ENCODE data around the gene MT1H.
"Not testable (repeated sequence)": the region's sequence is repeated elsewhere in the genome, so short reads cannot be mapped to it uniquely, and the experiment has no call there.

Gene MT1H

DNA sequence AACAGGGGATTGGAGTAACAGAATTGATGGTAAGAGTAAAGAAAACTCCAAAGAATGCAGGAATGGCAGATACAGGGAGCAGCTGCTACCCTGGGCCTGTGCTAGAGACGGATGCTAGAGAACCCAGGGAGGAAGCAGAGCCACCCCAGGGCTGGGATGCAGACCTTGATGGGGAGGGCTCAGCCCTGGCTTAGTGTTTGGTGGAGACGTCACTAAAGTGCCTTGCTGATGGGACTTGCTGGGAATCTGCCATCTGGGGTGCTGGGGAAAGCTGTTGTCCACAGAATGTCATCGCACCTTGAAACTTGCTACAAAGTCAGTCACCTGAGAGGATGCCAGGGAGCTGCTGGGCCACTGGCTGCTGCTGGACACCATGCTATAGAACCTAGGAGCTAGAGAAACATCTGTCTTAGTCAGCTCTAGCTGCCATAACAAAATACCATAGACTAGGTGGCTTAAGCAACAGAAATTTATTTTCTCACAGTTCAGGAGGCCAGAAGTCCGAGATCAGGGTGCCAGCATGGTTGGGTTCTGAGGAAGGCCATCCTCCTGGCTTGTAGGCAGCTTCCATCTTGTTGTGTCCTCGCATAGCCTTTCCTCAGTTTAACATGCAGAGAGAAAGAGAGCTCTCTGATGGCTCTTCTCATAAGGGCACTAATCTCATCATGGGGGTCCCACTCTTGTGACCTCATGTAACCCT lies 28.0 kb downstream of the MT1H start:
- Mint-ChIP-seq H3K9me3 (peaks cover 2% of the 10 kb centered on the region), H3K4me3 (no peak overlapping the region), H3K4me1 (no peaks in the 10 kb centered on the region), H3K27me3 (no peaks in the 10 kb centered on the region), H3K27ac (no peak overlapping the region), H3K36me3 (peaks cover 2% of the 10 kb centered on the region)
- no peak for ATAC-seq (ENCODE audit: low read depth)
- no peak for DNase-seq (ENCODE audit: low spot score in 2 of 2)

DNA sequence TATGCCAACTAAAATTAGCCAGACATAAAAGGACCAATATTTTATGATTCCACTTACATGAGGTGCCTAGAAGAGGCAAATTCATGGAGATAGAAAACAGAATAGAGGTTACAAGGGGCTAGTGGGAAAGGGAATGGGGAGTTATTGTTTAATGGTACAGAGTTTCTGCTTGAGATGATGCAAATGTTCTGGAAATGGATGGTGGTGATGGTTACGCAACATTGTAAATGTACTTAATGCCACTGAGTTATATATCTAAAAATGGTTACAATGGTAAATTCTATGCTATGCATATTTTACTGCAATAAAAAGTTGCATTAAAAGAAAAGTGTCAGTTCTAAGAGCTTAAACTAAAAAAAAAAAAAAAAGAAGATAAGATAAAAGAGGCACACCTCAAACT lies 30.6 kb downstream of the MT1H start:
- Mint-ChIP-seq H3K27me3 (no peaks in the 10 kb centered on the region), H3K4me1 (no peaks in the 10 kb centered on the region), H3K36me3 (peaks cover 2% of the 10 kb centered on the region), H3K27ac (no peak overlapping the region), H3K4me3 (no peak overlapping the region), H3K9me3 (peaks cover 2% of the 10 kb centered on the region)
- no peak for ATAC-seq (ENCODE audit: low read depth)
- DNase-seq (ENCODE audit: low spot score in 2 of 2) = no peak

DNA sequence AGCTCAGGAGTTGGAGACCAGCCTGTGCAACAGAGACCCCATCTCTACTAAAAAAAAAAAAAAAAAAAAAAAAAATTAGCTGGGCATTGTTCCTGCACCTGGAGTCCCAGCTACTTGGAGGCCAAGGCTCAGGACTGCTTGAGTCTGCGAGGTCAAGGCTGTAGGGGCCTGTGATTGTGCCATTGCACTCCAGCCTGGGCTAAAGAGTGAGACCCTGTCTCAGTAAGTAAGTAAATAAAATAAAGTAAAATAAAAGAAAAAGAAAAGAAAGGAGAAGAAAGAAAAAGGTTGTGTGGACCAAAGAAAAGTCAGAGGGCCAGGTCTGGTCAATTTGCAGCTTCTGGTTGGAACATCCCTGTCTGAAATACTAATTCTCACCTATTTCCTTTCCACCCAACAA lies 31.0 kb downstream of the MT1H start:
- H3K9me3 Mint-ChIP-seq = peaks cover 2% of the 10 kb centered on the region
- peaks cover 2% of the 10 kb centered on the region for H3K36me3 Mint-ChIP-seq
- no peak overlapping the region for H3K27ac Mint-ChIP-seq
- no peaks in the 10 kb centered on the region for H3K4me1 Mint-ChIP-seq
- no peak overlapping the region for H3K4me3 Mint-ChIP-seq
- ATAC-seq (ENCODE audit: low read depth) = no peak
- no peaks in the 10 kb centered on the region for H3K27me3 Mint-ChIP-seq
- DNase-seq (ENCODE audit: low spot score in 2 of 2) = no peak

DNA sequence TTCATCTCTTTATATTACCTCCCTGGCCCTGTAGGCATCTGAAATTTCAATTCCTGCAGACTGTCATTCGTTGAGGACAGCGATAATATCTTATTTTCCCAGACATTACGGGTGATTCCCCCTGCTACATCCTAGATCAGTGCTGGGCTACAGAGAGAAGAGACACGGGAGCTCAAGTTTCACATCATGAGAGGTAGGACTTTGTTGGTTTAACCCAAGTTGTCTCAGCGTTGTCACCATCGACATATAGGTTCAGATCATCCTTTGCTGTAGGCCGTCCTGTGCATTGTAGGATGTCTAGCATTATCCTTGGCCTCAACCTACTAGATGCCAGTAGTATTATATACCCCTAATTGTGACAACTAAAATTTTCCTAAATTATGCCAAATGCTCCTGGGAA lies 31.9 kb downstream of the MT1H start:
- H3K4me1 Mint-ChIP-seq = no peaks in the 10 kb centered on the region
- no peak overlapping the region for H3K27ac Mint-ChIP-seq
- peaks cover 2% of the 10 kb centered on the region for H3K9me3 Mint-ChIP-seq
- H3K36me3 Mint-ChIP-seq = peaks cover 2% of the 10 kb centered on the region
- no peak for DNase-seq (ENCODE audit: low spot score in 2 of 2)
- ATAC-seq (ENCODE audit: low read depth) = no peak
- no peaks in the 10 kb centered on the region for H3K27me3 Mint-ChIP-seq
- no peak overlapping the region for H3K4me3 Mint-ChIP-seq

GRCh38 chr16:56702836-56703235 lies 33.2 kb downstream of the MT1H start:
- no peaks in the 10 kb centered on the region for H3K27me3 Mint-ChIP-seq
- H3K4me1 Mint-ChIP-seq = no peaks in the 10 kb centered on the region
- no peaks in the 10 kb centered on the region for H3K9me3 Mint-ChIP-seq
- no peak for ATAC-seq (ENCODE audit: low read depth)
- no peak overlapping the region for H3K4me3 Mint-ChIP-seq
- H3K36me3 Mint-ChIP-seq = peaks cover 1% of the 10 kb centered on the region
- DNase-seq (ENCODE audit: low spot score in 2 of 2) = no peak
- no peak overlapping the region for H3K27ac Mint-ChIP-seq

DNA sequence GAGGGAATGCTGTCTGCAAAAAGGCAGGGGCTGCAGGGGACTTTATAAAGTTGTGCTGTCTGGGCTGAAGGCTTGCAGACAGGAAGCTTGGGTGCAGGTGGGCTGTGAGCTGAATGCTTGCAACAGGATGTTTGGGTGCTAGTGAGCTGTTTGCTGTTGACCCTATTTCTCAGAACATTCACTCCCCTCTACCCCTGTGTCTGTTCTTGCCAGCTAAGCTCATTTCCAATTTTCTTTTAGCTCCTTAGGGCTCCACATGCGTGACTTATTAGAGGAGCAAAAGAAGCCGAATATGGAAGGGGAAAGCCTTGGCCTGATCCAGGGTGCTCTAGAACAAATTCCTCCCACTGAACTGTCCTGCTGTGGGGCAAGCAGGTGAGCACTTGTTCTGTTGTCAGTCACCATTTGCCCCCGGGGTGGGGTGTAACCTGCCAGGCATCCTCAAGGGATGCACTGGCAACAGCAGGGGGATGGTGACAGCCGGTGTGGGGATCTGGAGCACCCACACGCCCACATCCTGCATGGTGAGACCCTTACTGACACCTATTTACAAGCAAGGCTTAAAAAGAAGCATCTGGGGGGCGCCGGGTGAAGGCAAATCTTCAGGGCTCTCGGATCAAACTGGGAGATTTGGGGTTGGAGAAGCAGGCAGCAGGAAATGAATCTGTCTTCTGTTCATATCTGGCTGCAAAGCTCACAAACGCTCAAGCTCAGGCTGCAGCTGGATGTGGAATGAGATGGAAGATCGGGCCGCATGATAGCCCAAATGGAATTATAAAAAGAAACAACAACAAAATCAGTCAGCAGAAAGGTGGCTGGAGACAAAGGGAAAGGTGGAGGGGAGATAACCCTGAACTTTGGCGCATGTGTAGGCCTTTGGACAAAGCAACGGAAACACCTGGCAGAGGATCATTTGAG lies 39.2 kb downstream of the MT1H start:
- H3K36me3 Mint-ChIP-seq = no peaks in the 10 kb centered on the region
- ATAC-seq (ENCODE audit: low read depth) (no peak), DNase-seq (ENCODE audit: low spot score in 2 of 2) (no peak)
- H3K9me3 Mint-ChIP-seq = no peaks in the 10 kb centered on the region
- no peak overlapping the region for H3K27ac Mint-ChIP-seq
- peaks cover 2% of the 10 kb centered on the region for H3K27me3 Mint-ChIP-seq
- no peaks in the 10 kb centered on the region for H3K4me1 Mint-ChIP-seq
- no peak overlapping the region for H3K4me3 Mint-ChIP-seq

GRCh38 chr16:56709443-56710040 lies 39.9 kb downstream of the MT1H start:
- H3K27me3 Mint-ChIP-seq = peaks cover 2% of the 10 kb centered on the region
- no peak for ATAC-seq (ENCODE audit: low read depth)
- no peak overlapping the region for H3K4me3 Mint-ChIP-seq
- no peaks in the 10 kb centered on the region for H3K4me1 Mint-ChIP-seq
- H3K27ac Mint-ChIP-seq = no peak overlapping the region
- DNase-seq (ENCODE audit: low spot score in 2 of 2) = no peak
- H3K36me3 Mint-ChIP-seq = no peaks in the 10 kb centered on the region
- H3K9me3 Mint-ChIP-seq = no peaks in the 10 kb centered on the region

DNA sequence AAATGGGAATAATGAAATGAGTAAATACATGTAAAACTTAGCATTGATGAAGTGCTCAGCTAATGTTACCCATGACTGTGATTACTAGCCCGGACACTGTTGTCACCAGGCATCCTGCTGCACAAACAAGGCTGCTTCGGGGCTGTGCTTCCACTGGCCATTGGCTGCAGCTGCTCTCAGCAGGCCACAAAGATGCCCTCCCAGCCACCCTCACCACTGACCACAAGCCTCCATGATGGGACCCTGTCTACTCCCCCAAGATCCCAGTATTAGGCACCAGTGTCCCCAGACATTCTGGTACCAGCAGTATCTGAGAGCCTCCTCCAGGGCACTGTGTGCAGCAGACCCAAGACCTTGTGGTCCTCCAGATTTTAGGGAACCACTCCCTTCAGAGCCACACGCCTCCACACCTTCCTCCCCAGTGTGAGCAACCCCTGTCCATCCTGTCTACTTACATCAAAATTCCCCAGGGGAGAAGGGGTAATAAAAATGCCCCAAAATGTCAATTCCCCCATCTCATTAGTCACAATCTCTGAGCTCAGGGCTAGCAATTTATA lies 40.6 kb downstream of the MT1H start:
- H3K36me3 Mint-ChIP-seq = no peaks in the 10 kb centered on the region
- no peaks in the 10 kb centered on the region for H3K9me3 Mint-ChIP-seq
- H3K4me1 Mint-ChIP-seq = no peaks in the 10 kb centered on the region
- no peak overlapping the region for H3K27ac Mint-ChIP-seq
- peaks cover 2% of the 10 kb centered on the region for H3K27me3 Mint-ChIP-seq
- no peak overlapping the region for H3K4me3 Mint-ChIP-seq
- no peak for DNase-seq (ENCODE audit: low spot score in 2 of 2)
- ATAC-seq (ENCODE audit: low read depth) = no peak

- no peaks in the 10 kb centered on the region for H3K36me3 Mint-ChIP-seq
- H3K9me3 Mint-ChIP-seq = no peaks in the 10 kb centered on the region
- no peaks in the 10 kb centered on the region for H3K4me1 Mint-ChIP-seq
- DNase-seq (ENCODE audit: low spot score in 2 of 2) = no peak
- H3K27ac Mint-ChIP-seq = no peak overlapping the region
- H3K4me3 Mint-ChIP-seq = no peak overlapping the region
- no peak for ATAC-seq (ENCODE audit: low read depth)
- peaks cover 2% of the 10 kb centered on the region for H3K27me3 Mint-ChIP-seq
Measured at GRCh38 chr16:56711862-56712261, 42.2 kb downstream of the MT1H start.

DNA sequence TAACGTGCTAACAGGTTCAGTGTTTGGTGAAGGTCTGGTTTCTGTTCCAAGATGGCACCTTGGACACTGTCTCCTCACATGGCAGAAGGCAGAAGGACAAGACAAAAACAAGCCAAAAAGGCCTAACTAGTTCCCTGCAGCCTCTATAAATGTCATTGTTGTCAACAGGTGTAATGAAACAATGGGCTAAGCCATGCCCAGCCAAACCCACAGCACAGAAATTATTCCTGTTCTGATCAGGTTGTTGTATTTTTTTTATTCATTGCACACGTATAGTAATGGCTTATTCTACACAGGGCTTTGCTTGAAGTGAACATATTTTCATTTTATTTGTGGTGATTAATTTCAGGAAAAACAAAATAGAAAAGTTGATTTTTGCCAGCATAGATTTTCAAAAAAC lies 44.2 kb downstream of the MT1H start:
- Mint-ChIP-seq H3K27ac (no peak overlapping the region), H3K9me3 (no peaks in the 10 kb centered on the region), H3K27me3 (peaks cover 2% of the 10 kb centered on the region), H3K36me3 (no peaks in the 10 kb centered on the region), H3K4me3 (no peak overlapping the region), H3K4me1 (no peaks in the 10 kb centered on the region)
- ATAC-seq (ENCODE audit: low read depth) (no peak), DNase-seq (ENCODE audit: low spot score in 2 of 2) (no peak)

DNA sequence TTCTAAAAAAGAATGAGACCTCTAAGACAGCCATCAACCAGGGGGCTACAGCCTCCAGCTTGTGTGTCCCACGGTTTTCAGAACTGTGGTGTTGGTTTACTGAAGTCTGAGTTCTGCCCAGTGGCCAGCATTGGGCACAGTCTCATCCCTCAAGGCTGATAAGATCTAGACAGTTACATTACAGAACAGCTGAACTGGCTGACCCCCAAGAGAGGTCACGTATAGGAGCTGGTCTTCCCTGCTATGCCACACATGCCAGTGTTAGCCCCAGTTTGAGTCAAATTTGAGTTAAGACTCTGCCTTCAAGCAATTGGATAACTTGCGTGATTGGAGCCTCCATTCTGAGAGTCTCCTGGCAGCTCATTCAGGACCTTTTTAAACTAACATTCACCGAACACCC lies 45.5 kb downstream of the MT1H start:
- ATAC-seq (ENCODE audit: low read depth) = no peak

GRCh38 chr16:56716761-56717160 lies 47.1 kb downstream of the MT1H start:
- ATAC-seq (ENCODE audit: low read depth) = no peak

More for the DNA sequence above, 45.5 kb downstream of the MT1H start:
- DNase-seq (ENCODE audit: low spot score in 2 of 2) = no peak
- H3K9me3 Mint-ChIP-seq = no peaks in the 10 kb centered on the region
- H3K4me3 Mint-ChIP-seq = no peak overlapping the region
- no peaks in the 10 kb centered on the region for H3K4me1 Mint-ChIP-seq
- H3K27ac Mint-ChIP-seq = no peak overlapping the region
- H3K27me3 Mint-ChIP-seq = peaks cover 2% of the 10 kb centered on the region
- no peaks in the 10 kb centered on the region for H3K36me3 Mint-ChIP-seq

GRCh38 chr16:56717532-56717931 lies 47.9 kb downstream of the MT1H start:
- H3K4me1 Mint-ChIP-seq; H3K9me3 Mint-ChIP-seq; H3K36me3 Mint-ChIP-seq; DNase-seq (ENCODE audit: low spot score in 2 of 2); H3K27ac Mint-ChIP-seq; H3K4me3 Mint-ChIP-seq; ATAC-seq (ENCODE audit: low read depth); H3K27me3 Mint-ChIP-seq: not testable (repeated sequence)

More at GRCh38 chr16:56716761-56717160, 47.1 kb downstream of the MT1H start:
- no peaks in the 10 kb centered on the region for H3K36me3 Mint-ChIP-seq
- H3K4me3 Mint-ChIP-seq = no peak overlapping the region
- no peak overlapping the region for H3K27ac Mint-ChIP-seq
- no peaks in the 10 kb centered on the region for H3K4me1 Mint-ChIP-seq
- DNase-seq (ENCODE audit: low spot score in 2 of 2) = no peak
- no peaks in the 10 kb centered on the region for H3K9me3 Mint-ChIP-seq
- peaks cover 2% of the 10 kb centered on the region for H3K27me3 Mint-ChIP-seq

Data from memory B cell (primary cell).